ENCODE measurements around the gene SEC16A.

- TF ChIP-seq POLR2A (IDR thresholded peaks at IDR 0.05) (no peak), CTCF (IDR thresholded peaks at IDR 0.05) (no peak)
Observed at GRCh38 chr9:136494531-136495215, 11.8 kb upstream of the SEC16A start.

Data from body of pancreas (tissue), 4 donors.